HG03520 (cell line): Measurements from ENCODE around the gene KRCC1.

Experiments used
- ATAC-seq: cut with Tn5 transposase; IDR thresholded peaks from one replicate; pipeline ENCODE4 v1.9.1; 2021; ENCODE audit warnings: mild to moderate bottlenecking, moderate library complexity; ENCODE audit not compliant: unreplicated experiment

Gene KRCC1

GRCh38 chr2:88055371-88056128, at the start of gene KRCC1:
Gene KRCC1 (minus strand): TSS chr2:88055783. CDS start chr2:88028563, 27,220 bp downstream.
- peak; percentile 93 for ATAC-seq

DNA sequence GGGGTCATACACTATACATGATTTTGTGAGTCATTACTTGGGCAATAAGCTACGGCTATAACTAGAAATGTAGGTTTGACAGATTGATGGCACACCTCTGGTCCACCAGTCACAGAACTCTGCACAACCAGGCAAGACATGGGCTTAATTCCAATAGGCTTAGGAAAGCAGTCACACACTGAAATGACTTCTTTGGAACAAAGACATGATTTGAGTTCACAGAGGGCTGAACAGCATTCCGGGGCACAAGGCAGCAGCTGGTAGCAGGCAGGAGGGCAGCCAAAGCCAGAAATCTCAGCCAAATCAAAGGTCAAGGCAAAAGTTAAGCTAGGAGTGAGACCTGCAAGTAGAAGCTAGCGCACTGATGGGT, 44.9 kb upstream of the KRCC1 start:
- no peak for ATAC-seq

DNA sequence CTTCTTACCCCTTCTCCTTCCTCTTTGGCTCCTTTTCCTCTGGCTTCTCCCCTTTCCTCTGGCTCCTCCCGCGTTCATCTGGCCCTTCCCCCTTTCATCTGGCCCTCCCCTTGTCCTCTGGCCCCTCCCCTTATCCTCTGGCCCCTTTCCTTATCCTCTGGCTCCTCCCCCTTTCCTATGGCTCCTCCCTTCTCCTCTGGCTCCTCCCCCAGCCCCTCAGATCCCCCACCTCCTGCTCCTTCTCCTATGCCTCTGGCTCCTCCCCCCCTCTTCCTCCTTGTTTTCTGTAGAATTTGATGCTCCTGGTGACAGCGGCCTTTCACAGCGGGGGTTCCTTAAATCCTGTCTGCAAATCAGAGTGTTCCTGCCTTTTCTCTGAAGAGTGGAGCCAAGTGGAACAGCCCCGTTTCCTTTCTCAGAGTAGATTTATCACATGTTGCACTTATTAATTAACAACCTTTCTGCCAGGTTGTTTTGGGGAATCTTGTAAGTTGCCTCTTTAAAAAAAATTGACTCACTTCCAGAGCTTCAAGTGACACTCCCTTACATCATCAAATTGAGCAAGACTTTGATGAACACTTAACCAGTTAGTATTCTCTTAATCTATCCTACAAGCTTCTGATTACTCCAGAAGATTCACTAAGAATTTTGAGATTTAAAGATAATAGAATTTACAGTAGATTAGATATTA, 44.4 kb upstream of the KRCC1 start:
- no peak for ATAC-seq

GRCh38 chr2:88098558-88098900, 42.9 kb upstream of the KRCC1 start:
- no peak for ATAC-seq

- ATAC-seq, result no peak
Observed at GRCh38 chr2:88097891-88098557, 42.4 kb upstream of the KRCC1 start.

GRCh38 chr2:88097192-88097591, 41.6 kb upstream of the KRCC1 start:
- ATAC-seq, result no peak

GRCh38 chr2:88096708-88097107, 41.1 kb upstream of the KRCC1 start:
- no peak for ATAC-seq

DNA sequence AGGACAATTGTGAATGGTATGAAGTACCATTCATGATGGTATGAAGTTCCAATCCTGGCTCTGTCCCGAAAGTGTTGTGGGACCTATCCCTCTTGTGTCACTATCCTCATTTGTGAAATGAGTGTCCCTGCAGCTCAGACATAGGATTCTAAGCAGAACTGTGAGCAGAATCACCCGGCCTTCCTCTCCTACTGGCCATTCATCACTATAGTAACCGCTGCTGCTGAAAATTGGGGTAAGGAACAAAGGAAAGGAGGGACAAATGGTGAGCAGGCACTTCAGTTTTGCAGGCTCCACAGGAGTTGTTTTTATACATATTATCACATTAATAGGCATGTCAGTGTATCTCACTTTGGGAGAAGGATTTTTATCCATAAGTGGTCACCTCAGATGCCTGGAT, 39.4 kb upstream of the KRCC1 start:
- ATAC-seq, result no peak

- ATAC-seq, result no peak
Observed at GRCh38 chr2:88092773-88093172, 37.2 kb upstream of the KRCC1 start.

- no peak for ATAC-seq
Observed at GRCh38 chr2:88091943-88092342, 36.4 kb upstream of the KRCC1 start.

DNA sequence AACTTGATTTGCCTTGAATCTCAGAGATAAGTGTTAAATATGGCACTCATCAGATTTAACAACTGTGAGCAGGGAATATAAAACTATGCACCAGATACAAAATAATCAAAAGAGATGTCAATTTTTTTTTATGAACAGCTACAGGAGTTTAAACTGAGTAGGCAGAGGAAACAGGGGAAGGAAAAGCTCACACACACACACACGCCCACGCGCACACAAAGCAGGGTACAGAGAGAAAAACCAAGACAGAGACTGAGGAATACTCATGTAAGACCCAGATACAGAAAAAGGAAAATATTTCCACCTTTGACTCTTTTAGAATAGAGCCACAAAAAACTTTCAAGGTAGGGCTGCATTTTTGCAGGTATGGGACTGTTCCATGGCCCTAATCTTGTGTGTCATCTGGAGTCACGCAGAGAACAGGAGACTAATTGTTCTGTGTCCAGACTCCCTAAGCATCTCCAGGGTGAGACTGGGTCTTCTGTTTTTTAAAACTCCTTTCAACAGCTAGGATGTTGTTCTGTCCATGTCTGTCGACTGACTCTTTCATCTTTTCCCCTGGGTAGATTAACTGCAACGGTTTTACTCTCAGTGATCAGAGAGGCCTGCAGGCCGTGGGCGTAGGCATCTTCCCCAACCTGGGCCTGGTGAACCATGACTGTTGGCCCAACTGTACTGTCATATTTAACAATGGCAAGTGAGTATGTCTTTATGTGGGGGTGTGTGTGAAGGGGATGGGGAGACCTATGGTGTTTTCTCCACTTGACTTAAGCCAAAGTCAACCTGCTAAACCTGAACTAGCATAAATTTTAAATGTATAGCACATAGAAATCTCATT, 35.1 kb upstream of the KRCC1 start:
- ATAC-seq, result no peak

- no peak for ATAC-seq
Observed at GRCh38 chr2:88088999-88089398, 33.4 kb upstream of the KRCC1 start.

DNA sequence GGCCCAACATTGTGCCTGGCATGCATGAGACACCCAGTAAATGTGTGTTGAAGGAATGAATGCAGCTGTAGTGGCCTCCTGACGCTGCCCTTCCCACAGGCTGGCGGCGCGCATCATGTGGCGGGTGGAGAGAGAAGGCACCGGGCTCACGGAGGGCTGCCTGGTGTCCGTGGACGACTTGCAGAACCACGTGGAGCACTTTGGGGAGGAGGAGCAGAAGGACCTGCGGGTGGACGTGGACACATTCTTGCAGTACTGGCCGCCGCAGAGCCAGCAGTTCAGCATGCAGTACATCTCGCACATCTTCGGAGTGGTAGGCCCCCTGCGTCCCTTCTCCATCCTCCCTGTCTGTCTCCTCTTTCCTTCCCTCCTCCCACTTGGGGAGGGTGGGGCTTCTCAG, 32.2 kb upstream of the KRCC1 start:
- ATAC-seq, result no peak

DNA sequence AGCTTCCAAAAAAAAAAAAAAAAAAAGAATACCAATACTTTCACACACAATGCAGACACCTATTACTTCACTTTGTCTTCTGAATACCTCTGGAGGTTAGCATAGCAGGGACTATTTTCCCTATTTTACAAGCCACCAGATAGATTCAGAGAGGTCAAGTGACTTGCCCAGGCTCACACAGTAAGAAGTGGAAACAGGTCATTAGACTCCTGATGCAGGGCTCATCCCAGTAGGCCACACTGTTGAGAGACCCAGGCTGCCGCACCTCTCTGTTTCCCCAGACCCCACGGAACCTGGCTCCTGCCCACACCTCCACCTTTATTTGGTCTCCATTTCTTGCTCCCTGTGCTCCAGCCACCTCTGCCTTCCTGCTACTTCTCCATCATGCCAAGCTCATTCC, 31.5 kb upstream of the KRCC1 start:
- ATAC-seq, result no peak

DNA sequence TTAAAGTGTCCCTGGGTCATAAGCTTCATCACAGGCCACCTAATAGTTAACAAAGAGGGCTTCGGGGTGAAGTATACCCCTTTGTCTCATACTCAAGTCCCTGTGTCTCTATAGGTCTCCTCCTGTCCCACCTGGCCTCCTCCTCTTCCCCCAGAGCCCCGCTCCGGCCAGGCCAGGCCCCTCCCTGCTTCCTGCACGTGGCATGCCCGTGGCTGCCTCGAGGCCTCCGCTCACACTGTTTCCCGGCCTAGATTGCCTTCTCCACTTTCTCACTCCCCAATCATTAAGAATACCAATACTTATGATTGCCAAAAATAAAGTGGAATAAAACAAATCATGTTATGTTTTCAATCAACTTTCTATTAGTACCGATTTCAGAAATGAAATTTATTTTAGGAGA, 30.8 kb upstream of the KRCC1 start:
- no peak for ATAC-seq

- ATAC-seq, result no peak
Observed at GRCh38 chr2:88085602-88086001, 30.0 kb upstream of the KRCC1 start.

DNA sequence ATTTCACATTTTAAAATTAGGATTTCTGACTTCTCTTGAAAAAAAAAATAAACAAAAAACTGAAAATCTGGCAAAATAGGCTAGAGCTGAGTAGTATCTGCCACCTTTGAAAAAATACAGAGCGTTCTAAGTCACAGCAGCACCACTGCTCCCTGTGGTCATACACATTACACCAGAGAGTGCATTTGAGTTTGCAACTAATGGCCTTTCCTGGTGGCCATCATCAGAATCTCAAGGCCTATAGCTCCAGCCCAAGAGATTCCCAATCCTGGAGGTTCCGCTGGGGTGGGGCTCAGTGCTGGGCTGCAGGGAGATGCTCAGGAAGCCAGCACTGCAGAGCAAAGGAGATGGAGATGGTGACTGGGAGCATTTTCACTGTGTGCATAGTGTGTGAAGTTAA, 29.5 kb upstream of the KRCC1 start:
- no peak for ATAC-seq

GRCh38 chr2:88082781-88083180, 27.2 kb upstream of the KRCC1 start:
- no peak for ATAC-seq

DNA sequence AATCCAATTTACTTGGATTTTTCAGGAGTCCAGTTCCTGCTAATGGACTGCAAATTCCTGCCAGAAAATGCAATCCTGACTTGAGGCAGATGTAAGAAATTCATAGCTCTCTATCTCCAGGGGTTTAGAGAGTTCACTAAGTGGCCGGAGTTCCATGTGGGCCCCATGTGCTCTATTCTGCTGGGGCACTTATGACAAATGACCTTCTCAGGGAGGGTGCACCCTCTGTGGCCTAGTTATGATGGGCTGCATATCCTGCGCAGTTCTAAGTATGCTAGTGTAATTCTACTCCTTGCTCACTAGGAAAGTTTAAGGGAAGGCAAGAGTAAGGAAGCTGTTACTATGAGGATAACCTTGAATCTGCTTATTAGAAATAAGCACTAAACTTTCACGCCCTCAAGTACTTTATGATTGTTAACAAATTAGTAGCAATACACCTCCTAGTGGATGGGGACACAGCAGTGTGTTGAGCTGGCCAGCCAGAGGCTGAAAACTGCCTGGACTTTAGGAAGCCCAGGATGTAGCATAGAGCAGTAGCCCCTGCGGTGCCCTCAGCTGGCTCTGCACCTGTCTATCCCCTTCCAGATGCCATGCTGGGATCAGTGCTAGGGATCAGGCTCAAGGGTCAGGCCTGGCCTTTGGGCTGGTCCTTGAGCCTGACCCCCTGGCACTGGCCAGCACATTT, 26.5 kb upstream of the KRCC1 start:
- ATAC-seq, result no peak

DNA sequence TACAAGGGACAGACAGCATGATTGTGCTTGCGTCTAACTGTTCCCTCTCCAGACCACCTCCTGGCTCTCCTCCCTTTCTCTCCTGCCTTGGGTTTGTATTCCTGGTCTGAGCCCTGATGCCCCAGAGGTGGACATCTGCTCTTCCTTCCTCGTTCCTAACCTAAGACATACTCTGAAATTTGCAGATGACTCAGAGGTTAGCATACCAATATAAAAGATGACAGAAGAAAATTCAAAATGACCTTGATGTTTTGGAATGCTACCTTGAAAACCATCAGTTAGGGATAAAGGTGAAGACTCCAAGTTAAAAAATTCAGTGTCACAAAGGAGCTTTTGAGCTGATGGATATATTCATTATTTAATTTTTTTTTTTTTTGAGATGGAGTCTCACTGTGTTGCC, 25.0 kb upstream of the KRCC1 start:
- ATAC-seq, result no peak
